GM23338 (cell line): ENCODE data around the gene GOLGA7B. TPM values are rescaled to one million over a fixed set of nuclear protein-coding genes. Genes with fewer than 3 reads are reported as not detected.

Experiments used
- ATAC-seq: fragments of 200-7000 bp; cut with Tn5 transposase; 3 replicates; pipeline ENCODE4 v1.9.1; 2020
- DNase-seq: peaks from one replicate; pipeline ENCODE4 v3.0.0-alpha.2; 2015; ENCODE audit warnings: low spot score
- H2AFZ ChIP-seq: fragments of 200-600 bp; sonication (generic); 2 replicates; pipeline ENCODE4 v1.8.0; 2016; ENCODE audit warnings: antibody characterized with exemption, mild to moderate bottlenecking, moderate library complexity
- H3F3A ChIP-seq: fragments of 200-600 bp; sonication (generic); replicated peaks from 2 replicates; pipeline ENCODE4 v1.8.0; 2017; ENCODE audit warnings: antibody characterized with exemption, mixed run types, low read depth
- H3K27ac ChIP-seq: fragments of 200-600 bp; sonication (generic); 2 replicates; pipeline ENCODE4 v1.6.1; 2016; ENCODE audit warnings: low read depth
- H3K27me3 ChIP-seq: fragments of 200-600 bp; sonication (generic); 2 replicates; pipeline ENCODE4 v1.8.0; 2016; ENCODE audit warnings: mild to moderate bottlenecking, mixed run types, moderate library complexity; ENCODE audit not compliant: insufficient read depth
- H3K36me3 ChIP-seq: fragments of 200-600 bp; sonication (generic); 2 replicates; pipeline ENCODE4 v1.8.0; 2016; ENCODE audit warnings: mild to moderate bottlenecking; ENCODE audit not compliant: insufficient read depth
- H3K4me1 ChIP-seq: fragments of 200-600 bp; sonication (generic); 2 replicates; pipeline ENCODE4 v1.8.0; 2016; ENCODE audit warnings: mild to moderate bottlenecking, moderate library complexity; ENCODE audit not compliant: insufficient read depth
- H3K4me2 ChIP-seq: fragments of 200-600 bp; sonication (generic); 2 replicates; pipeline ENCODE4 v1.7.1; 2017; ENCODE audit warnings: mixed run types
- H3K4me3 ChIP-seq: fragments of 200-600 bp; sonication (generic); 2 replicates; pipeline ENCODE4 v1.6.1; 2016; ENCODE audit warnings: mixed run types
- H3K79me2 ChIP-seq: fragments of 200-600 bp; sonication (generic); replicated peaks from 2 replicates; pipeline ENCODE4 v1.8.0; 2017; ENCODE audit warnings: mild to moderate bottlenecking; ENCODE audit not compliant: insufficient read depth
- H3K9me2 ChIP-seq: fragments of 200-600 bp; sonication (generic); 2 replicates; pipeline ENCODE4 v1.8.0; 2017; ENCODE audit not compliant: insufficient read depth
- H4K20me1 ChIP-seq: fragments of 200-600 bp; sonication (generic); replicated peaks from 2 replicates; pipeline ENCODE4 v1.8.0; 2017; ENCODE audit warnings: mild to moderate bottlenecking; ENCODE audit not compliant: insufficient read depth
- H3K27ac Mint-ChIP-seq: 2 replicates; pipeline ENCODE4 v1.8.0; 2020; ENCODE audit warnings: inconsistent platforms, mild to moderate bottlenecking, moderate library complexity, mixed read lengths
- H3K27me3 Mint-ChIP-seq: 3 replicates; pipeline ENCODE4 v1.8.0; 2022; ENCODE audit warnings: low read depth, mild to moderate bottlenecking, moderate library complexity, mixed read lengths, inconsistent platforms; ENCODE audit not compliant: insufficient read depth, poor library complexity
- H3K36me3 Mint-ChIP-seq: 3 replicates; pipeline ENCODE4 v1.8.0; 2021; ENCODE audit warnings: low read depth, mild to moderate bottlenecking, inconsistent platforms, moderate library complexity, mixed read lengths
- H3K4me1 Mint-ChIP-seq: 3 replicates; pipeline ENCODE4 v1.8.0; 2020; ENCODE audit warnings: mild to moderate bottlenecking, inconsistent platforms, mixed read lengths
- H3K4me3 Mint-ChIP-seq: 3 replicates; pipeline ENCODE4 v1.8.0; 2021; ENCODE audit warnings: moderate library complexity, mild to moderate bottlenecking, inconsistent platforms, mixed read lengths
- H3K9me3 Mint-ChIP-seq: 3 replicates; pipeline ENCODE4 v1.8.0; 2020; ENCODE audit warnings: moderate library complexity, mild to moderate bottlenecking, inconsistent platforms, mixed read lengths
- CREB1 ChIP-seq: fragments of 250-450 bp; sonication (Bioruptor Pico); IDR thresholded peaks from 2 replicates; pipeline ENCODE4 v1.5.0; 2020; ENCODE audit warnings: low read depth, mild to moderate bottlenecking, moderate library complexity
- EZH2 ChIP-seq: fragments of 200-600 bp; sonication (generic); IDR thresholded peaks from one replicate; pipeline ENCODE4 v1.8.0; 2017; ENCODE audit warnings: antibody characterized with exemption, mild to moderate bottlenecking, low read depth; ENCODE audit not compliant: unreplicated experiment
- EZH2phosphoT487 ChIP-seq: fragments of 200-600 bp; sonication (generic); IDR thresholded peaks from one replicate; pipeline ENCODE4 v1.8.1; 2018; ENCODE audit warnings: antibody characterized with exemption; ENCODE audit not compliant: unreplicated experiment
- JUNB ChIP-seq: IDR thresholded peaks from one replicate; pipeline ENCODE4 v1.6.1; 2016; ENCODE audit warnings: antibody characterized with exemption; ENCODE audit not compliant: unreplicated experiment
- NANOG ChIP-seq: IDR thresholded peaks from 2 replicates; pipeline ENCODE4 v1.6.1; 2016; ENCODE audit warnings: antibody characterized with exemption, borderline replicate concordance
- REST ChIP-seq: IDR thresholded peaks from one replicate; pipeline ENCODE4 v1.6.1; 2018; ENCODE audit warnings: antibody characterized with exemption; ENCODE audit not compliant: unreplicated experiment
- STAT1 ChIP-seq: IDR thresholded peaks from one replicate; pipeline ENCODE4 v1.6.1; 2016; ENCODE audit warnings: antibody characterized with exemption; ENCODE audit not compliant: unreplicated experiment
- ZNF331 ChIP-seq: fragments of 250-450 bp; sonication (Bioruptor Pico); IDR thresholded peaks from 2 replicates; pipeline ENCODE4 v1.5.0; 2020; ENCODE audit warnings: low read depth, mild to moderate bottlenecking, moderate library complexity
- polyA plus RNA-seq: library from polyadenylated mRNA; unstranded; fragments of >200 nt; fragmentation: Nextera tagmentation; extraction: Ambion mirVana; gene quantifications from 2 replicates; pipeline ENCODE4 v1.2.1, GENCODE V29; 2016
- total RNA-seq: library from RNA; depleted of rRNA; stranded (reverse); fragments of >200 nt; shearing (Covaris generic); gene quantifications from 2 replicates; pipeline ENCODE4 v1.2.3, GENCODE V29; 2014
- TF ChIP-seq, protein P1 (sequence below): fragments of 250-450 bp; sonication (Bioruptor Pico); IDR thresholded peaks from 2 replicates; pipeline ENCODE4 v1.5.0; 2020; ENCODE audit warnings: mild to moderate bottlenecking, moderate library complexity

GOLGA7B gene
- total and polyA plus RNA-seq, 2 experiments from 2014 or later: 0.14 to 0.15 TPM

- TF ChIP-seq, protein P1, sequence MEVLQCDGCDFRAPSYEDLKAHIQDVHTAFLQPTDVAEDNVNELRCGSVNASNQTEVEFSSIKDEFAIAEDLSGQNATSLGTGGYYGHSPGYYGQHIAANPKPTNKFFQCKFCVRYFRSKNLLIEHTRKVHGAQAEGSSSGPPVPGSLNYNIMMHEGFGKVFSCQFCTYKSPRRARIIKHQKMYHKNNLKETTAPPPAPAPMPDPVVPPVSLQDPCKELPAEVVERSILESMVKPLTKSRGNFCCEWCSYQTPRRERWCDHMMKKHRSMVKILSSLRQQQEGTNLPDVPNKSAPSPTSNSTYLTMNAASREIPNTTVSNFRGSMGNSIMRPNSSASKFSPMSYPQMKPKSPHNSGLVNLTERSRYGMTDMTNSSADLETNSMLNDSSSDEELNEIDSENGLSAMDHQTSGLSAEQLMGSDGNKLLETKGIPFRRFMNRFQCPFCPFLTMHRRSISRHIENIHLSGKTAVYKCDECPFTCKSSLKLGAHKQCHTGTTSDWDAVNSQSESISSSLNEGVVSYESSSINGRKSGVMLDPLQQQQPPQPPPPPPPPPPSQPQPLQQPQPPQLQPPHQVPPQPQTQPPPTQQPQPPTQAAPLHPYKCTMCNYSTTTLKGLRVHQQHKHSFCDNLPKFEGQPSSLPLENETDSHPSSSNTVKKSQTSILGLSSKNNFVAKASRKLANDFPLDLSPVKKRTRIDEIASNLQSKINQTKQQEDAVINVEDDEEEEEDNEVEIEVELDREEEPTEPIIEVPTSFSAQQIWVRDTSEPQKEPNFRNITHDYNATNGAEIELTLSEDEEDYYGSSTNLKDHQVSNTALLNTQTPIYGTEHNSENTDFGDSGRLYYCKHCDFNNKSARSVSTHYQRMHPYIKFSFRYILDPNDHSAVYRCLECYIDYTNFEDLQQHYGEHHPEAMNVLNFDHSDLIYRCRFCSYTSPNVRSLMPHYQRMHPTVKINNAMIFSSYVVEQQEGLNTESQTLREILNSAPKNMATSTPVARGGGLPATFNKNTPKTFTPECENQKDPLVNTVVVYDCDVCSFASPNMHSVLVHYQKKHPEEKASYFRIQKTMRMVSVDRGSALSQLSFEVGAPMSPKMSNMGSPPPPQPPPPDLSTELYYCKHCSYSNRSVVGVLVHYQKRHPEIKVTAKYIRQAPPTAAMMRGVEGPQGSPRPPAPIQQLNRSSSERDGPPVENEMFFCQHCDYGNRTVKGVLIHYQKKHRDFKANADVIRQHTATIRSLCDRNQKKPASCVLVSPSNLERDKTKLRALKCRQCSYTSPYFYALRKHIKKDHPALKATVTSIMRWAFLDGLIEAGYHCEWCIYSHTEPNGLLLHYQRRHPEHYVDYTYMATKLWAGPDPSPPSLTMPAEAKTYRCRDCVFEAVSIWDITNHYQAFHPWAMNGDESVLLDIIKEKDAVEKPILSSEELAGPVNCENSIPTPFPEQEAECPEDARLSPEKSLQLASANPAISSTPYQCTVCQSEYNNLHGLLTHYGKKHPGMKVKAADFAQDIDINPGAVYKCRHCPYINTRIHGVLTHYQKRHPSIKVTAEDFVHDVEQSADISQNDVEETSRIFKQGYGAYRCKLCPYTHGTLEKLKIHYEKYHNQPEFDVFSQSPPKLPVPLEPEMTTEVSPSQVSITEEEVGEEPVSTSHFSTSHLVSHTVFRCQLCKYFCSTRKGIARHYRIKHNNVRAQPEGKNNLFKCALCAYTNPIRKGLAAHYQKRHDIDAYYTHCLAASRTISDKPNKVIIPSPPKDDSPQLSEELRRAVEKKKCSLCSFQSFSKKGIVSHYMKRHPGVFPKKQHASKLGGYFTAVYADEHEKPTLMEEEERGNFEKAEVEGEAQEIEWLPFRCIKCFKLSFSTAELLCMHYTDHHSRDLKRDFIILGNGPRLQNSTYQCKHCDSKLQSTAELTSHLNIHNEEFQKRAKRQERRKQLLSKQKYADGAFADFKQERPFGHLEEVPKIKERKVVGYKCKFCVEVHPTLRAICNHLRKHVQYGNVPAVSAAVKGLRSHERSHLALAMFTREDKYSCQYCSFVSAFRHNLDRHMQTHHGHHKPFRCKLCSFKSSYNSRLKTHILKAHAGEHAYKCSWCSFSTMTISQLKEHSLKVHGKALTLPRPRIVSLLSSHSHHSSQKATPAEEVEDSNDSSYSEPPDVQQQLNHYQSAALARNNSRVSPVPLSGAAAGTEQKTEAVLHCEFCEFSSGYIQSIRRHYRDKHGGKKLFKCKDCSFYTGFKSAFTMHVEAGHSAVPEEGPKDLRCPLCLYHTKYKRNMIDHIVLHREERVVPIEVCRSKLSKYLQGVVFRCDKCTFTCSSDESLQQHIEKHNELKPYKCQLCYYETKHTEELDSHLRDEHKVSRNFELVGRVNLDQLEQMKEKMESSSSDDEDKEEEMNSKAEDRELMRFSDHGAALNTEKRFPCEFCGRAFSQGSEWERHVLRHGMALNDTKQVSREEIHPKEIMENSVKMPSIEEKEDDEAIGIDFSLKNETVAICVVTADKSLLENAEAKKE (CRISPR knock-in tag): no peak
- no peak for TF ChIP-seq STAT1
- TF ChIP-seq JUNB: no peak
- TF ChIP-seq EZH2: no peak
- no peak for TF ChIP-seq CREB1 (CRISPR knock-in tag)
Observed at GRCh38 chr10:97882142-97883091, 32.8 kb downstream of the GOLGA7B start (continued).

- Mint-ChIP-seq H3K36me3 (no peaks in the 10 kb centered on the region), H3K27me3 (peaks cover 19% of the 10 kb centered on the region), H3K27ac (no peak overlapping the region), H3K4me1 (peaks cover 11% of the 10 kb centered on the region), H3K9me3 (no peaks in the 10 kb centered on the region), H3K4me3 (no peak overlapping the region)
- no peak overlapping the region for H2AFZ ChIP-seq
- H3K27me3 ChIP-seq: no peaks in the 10 kb centered on the region
- peaks cover 14% of the 10 kb centered on the region for H3K9me2 ChIP-seq
- ATAC-seq: no peak
- no peak overlapping the region for H3K4me2 ChIP-seq
- H3K4me1 ChIP-seq: no peaks in the 10 kb centered on the region
- DNase-seq: no peak
- no peaks in the 10 kb centered on the region for H4K20me1 ChIP-seq
- no peaks in the 10 kb centered on the region for H3F3A ChIP-seq
- H3K27ac ChIP-seq: no peak overlapping the region
- no peaks in the 10 kb centered on the region for H3K79me2 ChIP-seq
- H3K36me3 ChIP-seq: no peaks in the 10 kb centered on the region
- H3K4me3 ChIP-seq: no peak overlapping the region
- TF ChIP-seq EZH2phosphoT487 (no peak), CREB1 (CRISPR knock-in tag) (no peak), REST (no peak), ZNF331 (no peak), NANOG (no peak)
Observed at GRCh38 chr10:97883092-97883485, 33.4 kb downstream of the GOLGA7B start.
